Endothelial cell (in vitro differentiated cells): Measurements from ENCODE around the gene DCTPP1. TPM values are rescaled to one million over a fixed set of nuclear protein-coding genes. Genes with fewer than 3 reads are reported as not detected.
"Not testable (repeated sequence)": the region's sequence is repeated elsewhere in the genome, so short reads cannot be mapped to it uniquely, and the experiment has no call there.

Source experiments
- DNase-seq: peaks from one replicate; pipeline ENCODE4 v3.0.0; 2021; ENCODE audit warnings: low spot score
- H3K27ac Mint-ChIP-seq: one replicate; pipeline ENCODE4 v1.8.0; 2021; ENCODE audit warnings: mixed read lengths, inconsistent platforms; ENCODE audit not compliant: unreplicated experiment
- H3K27me3 Mint-ChIP-seq: one replicate; pipeline ENCODE4 v1.8.0; 2021; ENCODE audit warnings: mild to moderate bottlenecking, moderate library complexity, mixed read lengths, inconsistent platforms; ENCODE audit not compliant: unreplicated experiment
- H3K36me3 Mint-ChIP-seq: one replicate; pipeline ENCODE4 v1.8.0; 2021; ENCODE audit warnings: mild to moderate bottlenecking, low read depth, mixed read lengths, inconsistent platforms; ENCODE audit not compliant: unreplicated experiment
- H3K4me1 Mint-ChIP-seq: one replicate; pipeline ENCODE4 v1.8.0; 2021; ENCODE audit warnings: mild to moderate bottlenecking, mixed read lengths, inconsistent platforms; ENCODE audit not compliant: unreplicated experiment
- H3K4me3 Mint-ChIP-seq: one replicate; pipeline ENCODE4 v1.8.0; 2021; ENCODE audit warnings: mild to moderate bottlenecking, mixed read lengths, inconsistent platforms; ENCODE audit not compliant: unreplicated experiment
- H3K9me3 Mint-ChIP-seq: one replicate; pipeline ENCODE4 v1.8.0; 2021; ENCODE audit warnings: mixed read lengths, inconsistent platforms; ENCODE audit not compliant: unreplicated experiment
- total RNA-seq: library from RNA; stranded (reverse); fragmentation: NEBNext Ultra II Directional; extraction: Animal tissue kit (Norgen Biotek cat#: 25700); gene quantifications from one replicate; pipeline ENCODE4 v1.2.1, GENCODE V29; 2021; ENCODE audit not compliant: unreplicated experiment
- TF ChIP-seq, protein P1 (sequence below): fragments of 200-600 bp; sonication (generic); IDR thresholded peaks from one replicate; pipeline ENCODE4 v1.5.0; 2021; ENCODE audit warnings: antibody characterized with exemption; ENCODE audit not compliant: unreplicated experiment

The DCTPP1 gene
- total RNA-seq, 1 donor from 2014 or later: 61.1 TPM

DNA sequence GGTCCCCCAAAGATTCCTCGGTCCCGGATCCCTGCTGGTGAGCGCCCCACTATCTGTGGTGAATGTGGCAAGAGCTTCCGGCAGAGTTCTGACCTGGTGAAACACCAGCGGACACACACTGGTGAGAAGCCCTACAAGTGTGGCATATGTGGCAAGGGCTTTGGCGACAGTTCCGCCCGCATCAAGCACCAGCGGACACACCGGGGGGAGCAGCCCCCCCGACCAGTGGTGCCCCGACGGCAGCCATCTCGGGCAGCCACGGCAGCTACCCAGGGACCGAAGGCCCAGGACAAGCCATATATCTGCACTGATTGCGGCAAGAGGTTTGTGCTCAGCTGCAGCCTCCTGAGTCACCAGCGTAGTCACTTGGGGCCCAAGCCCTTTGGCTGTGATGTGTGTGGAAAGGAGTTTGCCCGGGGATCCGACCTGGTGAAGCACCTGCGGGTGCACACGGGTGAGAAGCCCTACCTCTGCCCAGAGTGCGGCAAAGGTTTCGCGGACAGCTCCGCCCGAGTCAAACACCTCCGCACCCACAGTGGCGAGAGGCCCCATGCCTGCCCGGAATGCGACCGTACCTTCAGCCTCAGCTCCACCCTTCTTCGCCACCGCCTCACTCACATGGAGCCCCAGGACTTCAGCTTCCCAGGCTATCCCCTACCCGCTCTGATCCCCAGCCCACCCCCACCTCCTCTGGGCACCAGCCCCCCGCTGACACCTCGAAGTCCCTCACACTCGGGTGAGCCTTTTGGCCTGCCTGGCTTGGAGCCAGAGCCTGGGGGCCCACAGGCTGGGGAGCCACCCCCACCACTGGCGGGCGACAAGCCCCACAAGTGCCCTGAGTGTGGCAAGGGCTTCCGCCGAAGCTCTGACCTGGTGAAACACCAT is 31.8 kb downstream of the DCTPP1 start:
- Mint-ChIP-seq H3K36me3 (peaks cover 13% of the 10 kb centered on the region), H3K9me3 (no peaks in the 10 kb centered on the region), H3K27ac (no peak overlapping the region), H3K4me3 (no peak overlapping the region), H3K4me1 (peaks cover 37% of the 10 kb centered on the region), H3K27me3 (peaks cover 21% of the 10 kb centered on the region)
- TF ChIP-seq, protein P1, sequence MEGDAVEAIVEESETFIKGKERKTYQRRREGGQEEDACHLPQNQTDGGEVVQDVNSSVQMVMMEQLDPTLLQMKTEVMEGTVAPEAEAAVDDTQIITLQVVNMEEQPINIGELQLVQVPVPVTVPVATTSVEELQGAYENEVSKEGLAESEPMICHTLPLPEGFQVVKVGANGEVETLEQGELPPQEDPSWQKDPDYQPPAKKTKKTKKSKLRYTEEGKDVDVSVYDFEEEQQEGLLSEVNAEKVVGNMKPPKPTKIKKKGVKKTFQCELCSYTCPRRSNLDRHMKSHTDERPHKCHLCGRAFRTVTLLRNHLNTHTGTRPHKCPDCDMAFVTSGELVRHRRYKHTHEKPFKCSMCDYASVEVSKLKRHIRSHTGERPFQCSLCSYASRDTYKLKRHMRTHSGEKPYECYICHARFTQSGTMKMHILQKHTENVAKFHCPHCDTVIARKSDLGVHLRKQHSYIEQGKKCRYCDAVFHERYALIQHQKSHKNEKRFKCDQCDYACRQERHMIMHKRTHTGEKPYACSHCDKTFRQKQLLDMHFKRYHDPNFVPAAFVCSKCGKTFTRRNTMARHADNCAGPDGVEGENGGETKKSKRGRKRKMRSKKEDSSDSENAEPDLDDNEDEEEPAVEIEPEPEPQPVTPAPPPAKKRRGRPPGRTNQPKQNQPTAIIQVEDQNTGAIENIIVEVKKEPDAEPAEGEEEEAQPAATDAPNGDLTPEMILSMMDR: no peak
- no peak for DNase-seq

DNA sequence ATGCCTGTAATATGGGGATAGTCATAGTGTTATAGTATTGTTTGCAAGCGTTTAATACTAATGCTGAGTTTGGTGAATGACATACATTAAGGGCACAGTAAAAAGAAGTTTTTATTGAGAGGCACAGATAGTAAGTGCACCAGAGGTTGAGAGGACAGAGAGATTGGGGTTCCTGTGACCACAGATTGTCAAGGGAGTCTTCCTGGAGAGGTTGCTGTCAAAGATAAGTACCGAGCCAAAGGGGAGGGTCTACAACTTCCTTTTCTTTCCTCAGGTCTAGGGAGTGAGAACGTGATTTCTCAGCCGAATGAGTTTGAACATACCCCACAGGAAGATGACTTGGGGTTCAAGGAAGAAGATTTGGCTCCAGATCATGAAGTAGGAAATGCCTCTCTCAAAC is 32.8 kb downstream of the DCTPP1 start:
- Mint-ChIP-seq H3K4me1 (peaks cover 37% of the 10 kb centered on the region), H3K36me3 (peaks cover 13% of the 10 kb centered on the region), H3K27me3 (peaks cover 21% of the 10 kb centered on the region), H3K9me3 (no peaks in the 10 kb centered on the region), H3K27ac (peak overlapping the region; percentile 65), H3K4me3 (peak overlapping the region; percentile 68)
- TF ChIP-seq, protein P1: no peak
- DNase-seq: no peak

DNA sequence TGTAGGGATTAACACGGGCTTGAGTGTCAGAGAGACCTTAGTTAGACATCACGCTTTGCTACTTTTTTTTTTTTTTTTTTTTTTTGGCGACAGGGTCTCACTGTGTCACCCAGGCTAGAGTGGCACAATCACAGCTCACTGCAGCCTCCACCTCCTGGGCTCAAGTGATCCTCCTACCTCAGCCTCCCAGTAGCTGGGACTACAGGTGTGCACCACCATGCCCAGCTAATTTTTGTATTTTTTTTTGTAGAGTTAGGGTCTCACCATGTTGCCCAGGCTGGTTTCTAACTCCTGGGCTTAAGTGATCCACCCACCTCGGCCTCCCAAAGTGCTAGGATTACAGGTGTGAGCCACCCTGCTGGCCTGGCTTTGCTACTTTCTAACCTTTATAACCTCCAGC is 33.2 kb downstream of the DCTPP1 start:
- Mint-ChIP-seq H3K4me1 (peaks cover 34% of the 10 kb centered on the region), H3K27ac (peak overlapping the region; percentile 65), H3K4me3 (peak overlapping the region; percentile 97)

DNA sequence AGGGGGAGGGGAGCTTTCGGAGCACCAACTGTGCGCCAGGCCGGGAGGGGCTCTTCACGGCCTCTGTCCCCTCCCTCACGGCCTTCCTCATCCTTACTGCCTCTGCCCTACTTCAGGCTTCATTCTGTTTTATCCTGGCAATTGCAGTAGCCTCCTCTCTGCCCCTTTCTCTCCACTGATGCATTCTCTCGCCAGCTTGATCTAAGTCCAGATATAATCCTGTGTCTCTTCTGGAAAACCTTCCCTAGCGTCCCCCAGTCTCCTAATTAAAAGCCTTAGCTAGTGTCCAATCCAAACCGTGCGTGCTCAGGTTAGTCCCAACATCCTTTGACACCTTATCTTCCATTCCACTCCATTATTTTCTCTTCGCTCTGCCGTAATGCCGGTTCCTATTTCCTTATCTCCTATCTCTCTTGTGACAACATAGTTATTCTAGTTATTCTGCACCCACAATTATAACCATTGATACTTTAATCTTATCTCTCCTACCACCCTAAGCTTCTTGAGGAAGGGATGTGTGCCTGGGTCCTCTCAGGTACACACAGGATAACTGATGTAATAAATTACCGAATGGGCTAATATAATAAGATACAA is 33.7 kb downstream of the DCTPP1 start:
- H3K27ac Mint-ChIP-seq: peak overlapping the region; percentile 90
- H3K4me1 Mint-ChIP-seq: peaks cover 32% of the 10 kb centered on the region
- H3K9me3 Mint-ChIP-seq: no peaks in the 10 kb centered on the region
- TF ChIP-seq, protein P1: no peak
- DNase-seq: no peak
- peak overlapping the region; percentile 97 for H3K4me3 Mint-ChIP-seq
- peaks cover 21% of the 10 kb centered on the region for H3K27me3 Mint-ChIP-seq
- peaks cover 13% of the 10 kb centered on the region for H3K36me3 Mint-ChIP-seq

More for the DNA sequence above, 33.2 kb downstream of the DCTPP1 start:
- Mint-ChIP-seq H3K27me3 (peaks cover 21% of the 10 kb centered on the region), H3K36me3 (peaks cover 13% of the 10 kb centered on the region)
- not testable (repeated sequence) for H3K9me3 Mint-ChIP-seq, DNase-seq

DNA sequence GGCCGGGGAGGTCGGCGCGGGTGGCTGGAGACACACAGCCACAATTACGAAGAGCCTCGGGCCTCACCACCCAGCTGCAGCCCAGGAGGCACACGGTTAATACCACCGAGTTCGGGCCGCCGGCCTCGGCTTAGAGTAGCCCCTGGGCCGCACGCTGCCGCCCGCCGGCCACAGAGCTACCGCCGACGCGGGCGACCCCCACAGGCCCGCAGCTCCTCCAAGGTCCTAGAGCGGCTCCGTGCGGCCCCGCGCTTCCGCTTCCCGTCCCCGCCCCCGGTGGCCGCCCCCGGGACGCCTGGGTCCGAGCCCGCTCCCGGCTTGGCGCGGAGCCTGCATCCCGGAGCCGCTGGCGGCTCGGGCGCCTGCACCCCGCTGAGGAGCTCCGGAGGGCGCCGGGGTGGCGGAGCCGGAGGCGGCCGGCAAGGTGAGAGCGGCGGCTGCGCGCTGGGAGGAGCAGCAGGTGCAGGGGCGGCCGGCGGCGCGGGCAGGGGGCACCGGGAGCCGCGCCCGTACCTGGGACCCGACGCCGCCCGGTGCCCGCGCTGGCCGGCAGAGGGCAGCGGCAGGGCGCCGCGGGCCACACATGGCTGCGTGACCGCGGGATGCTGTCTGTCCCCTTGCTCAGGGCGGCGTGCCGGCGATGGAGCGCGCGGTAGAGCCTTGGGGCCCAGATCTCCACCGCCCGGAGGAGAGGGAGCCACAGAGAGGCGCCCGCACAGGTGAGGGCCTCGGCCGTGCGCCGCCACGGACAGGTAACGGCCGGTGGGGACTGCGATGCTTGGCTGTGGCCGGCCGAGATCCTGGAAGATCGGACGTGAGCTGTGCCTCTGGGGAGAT is 34.5 kb downstream of the DCTPP1 start, which contains the start of gene ZNF48:
Gene ZNF48 (plus strand): TSS at position 266 of the 837 bp plus-strand sequence. CDS start 375 bp downstream, at position 641.
- peaks cover 13% of the 10 kb centered on the region for H3K36me3 Mint-ChIP-seq
- peaks cover 21% of the 10 kb centered on the region for H3K27me3 Mint-ChIP-seq
- peak; percentile 80 for DNase-seq
- peak within 1 kb of the TSS; percentile 97 for H3K4me3 Mint-ChIP-seq
- peaks cover 32% of the 10 kb centered on the region for H3K4me1 Mint-ChIP-seq
- H3K27ac Mint-ChIP-seq: peak within 1 kb of the TSS; percentile 99
- TF ChIP-seq, protein P1: peak; percentile 41
- no peaks in the 10 kb centered on the region for H3K9me3 Mint-ChIP-seq
